GM12872 (cell line): ENCODE results near the gene AFAP1L1.

Experiments
- CTCF ChIP-seq: IDR thresholded peaks from 3 replicates; pipeline ENCODE4 v1.5.1; 2011; ENCODE audit warnings: low read depth, mild to moderate bottlenecking, low read length, moderate library complexity; ENCODE audit not compliant: insufficient read depth

The AFAP1L1 gene

GRCh38 chr5:149344151-149344550, 72.5 kb downstream of the AFAP1L1 start:
- no peak for TF ChIP-seq CTCF

DNA sequence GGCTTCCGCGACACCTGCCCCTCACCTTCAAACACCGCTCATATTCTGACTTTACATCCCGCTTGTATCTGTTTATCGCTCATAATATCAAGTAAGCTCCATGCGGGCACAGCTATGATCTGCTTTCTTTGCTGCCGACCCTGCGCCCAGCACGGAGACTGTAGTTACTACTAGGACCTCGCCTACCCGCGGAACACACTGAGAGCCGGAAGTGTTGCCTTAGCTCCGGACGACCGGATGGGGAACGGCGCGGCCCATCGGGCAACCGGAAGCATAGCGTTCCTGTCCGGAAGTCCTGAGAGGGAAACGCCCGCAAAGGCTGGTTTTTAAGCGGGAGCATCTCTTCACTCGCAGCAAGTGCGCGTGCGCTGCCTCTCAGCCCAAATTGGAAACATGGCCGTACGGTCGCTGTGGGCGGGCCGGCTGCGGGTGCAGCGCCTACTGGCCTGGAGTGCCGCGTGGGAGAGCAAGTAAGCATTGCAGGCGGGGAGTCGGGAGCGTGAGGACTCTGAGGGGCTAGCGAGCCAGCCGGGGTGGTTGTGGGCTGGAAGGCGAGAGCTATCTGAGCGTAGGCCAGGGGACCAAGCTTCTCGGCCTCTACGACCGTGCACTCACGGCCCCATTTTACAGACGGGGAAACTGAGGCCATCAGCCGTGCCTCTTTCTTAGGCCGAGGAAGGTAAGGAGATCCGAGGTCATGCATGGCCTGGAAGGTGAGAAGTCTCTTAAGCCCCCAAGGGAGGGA, 73.7 kb downstream of the AFAP1L1 start, which contains the start of gene GRPEL2:
Gene GRPEL2 (plus strand): TSS at position 353 of the 745 bp plus-strand sequence. CDS start 41 bp downstream, at position 394.
- no peak for TF ChIP-seq CTCF

GRCh38 chr5:149345892-149346222, 74.2 kb downstream of the AFAP1L1 start:
- TF ChIP-seq CTCF = no peak

GRCh38 chr5:149348518-149348917, 76.9 kb downstream of the AFAP1L1 start:
- TF ChIP-seq CTCF = no peak

DNA sequence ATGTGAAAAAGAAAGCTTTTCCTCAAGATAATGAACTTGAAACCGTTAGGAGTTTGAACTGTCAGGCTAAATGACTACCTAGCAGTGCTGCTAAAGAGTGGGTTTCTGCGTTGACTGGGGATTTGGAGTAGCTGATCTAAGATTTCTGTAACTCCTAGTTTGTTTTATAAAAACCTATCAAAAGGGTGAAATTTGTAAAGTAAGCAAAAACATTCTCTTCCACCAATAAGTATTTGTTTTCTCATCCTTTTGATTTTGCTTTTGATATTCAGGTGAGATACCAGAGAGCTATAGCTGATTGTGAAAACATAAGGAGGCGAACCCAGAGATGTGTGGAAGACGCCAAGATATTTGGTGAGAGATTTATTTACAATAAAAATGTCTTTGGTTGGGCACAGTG, 77.7 kb downstream of the AFAP1L1 start:
- TF ChIP-seq CTCF = no peak

GRCh38 chr5:149352169-149352568, 80.5 kb downstream of the AFAP1L1 start:
- TF ChIP-seq CTCF = no peak

DNA sequence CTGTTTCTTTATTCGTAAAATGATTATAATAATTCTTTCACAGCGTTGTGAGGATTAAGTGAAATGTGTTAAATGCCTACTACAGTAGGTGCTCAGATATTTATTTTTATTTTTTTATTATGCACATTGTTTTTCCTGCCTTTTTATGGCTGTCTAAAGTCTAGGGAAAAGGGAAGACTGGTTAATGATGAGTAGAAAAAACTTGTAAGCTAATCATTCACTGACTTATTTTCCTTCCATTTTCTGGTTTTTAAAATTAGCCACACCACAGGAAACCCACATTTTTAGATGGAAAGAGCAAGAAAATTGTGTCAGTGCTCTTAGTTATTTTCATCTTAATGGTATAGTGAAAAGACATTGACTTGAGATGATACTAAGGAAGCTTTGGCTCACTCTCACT, 82.3 kb downstream of the AFAP1L1 start:
- no peak for TF ChIP-seq CTCF
